NK-92 treated with Interleukin-12 subunit alpha and Interleukin-12 subunit beta, amount 100 ng/mL, for 24 hours (cell line): Measurements from ENCODE around the gene ZNF513.
"Not testable (repeated sequence)": the region's sequence is repeated elsewhere in the genome, so short reads cannot be mapped to it uniquely, and the experiment has no call there.

ENCODE experiments used
- DNase-seq: peaks from one replicate; lab custom pipeline; 2025; lab: John Stamatoyannopoulos, UW

Gene ZNF513

DNA sequence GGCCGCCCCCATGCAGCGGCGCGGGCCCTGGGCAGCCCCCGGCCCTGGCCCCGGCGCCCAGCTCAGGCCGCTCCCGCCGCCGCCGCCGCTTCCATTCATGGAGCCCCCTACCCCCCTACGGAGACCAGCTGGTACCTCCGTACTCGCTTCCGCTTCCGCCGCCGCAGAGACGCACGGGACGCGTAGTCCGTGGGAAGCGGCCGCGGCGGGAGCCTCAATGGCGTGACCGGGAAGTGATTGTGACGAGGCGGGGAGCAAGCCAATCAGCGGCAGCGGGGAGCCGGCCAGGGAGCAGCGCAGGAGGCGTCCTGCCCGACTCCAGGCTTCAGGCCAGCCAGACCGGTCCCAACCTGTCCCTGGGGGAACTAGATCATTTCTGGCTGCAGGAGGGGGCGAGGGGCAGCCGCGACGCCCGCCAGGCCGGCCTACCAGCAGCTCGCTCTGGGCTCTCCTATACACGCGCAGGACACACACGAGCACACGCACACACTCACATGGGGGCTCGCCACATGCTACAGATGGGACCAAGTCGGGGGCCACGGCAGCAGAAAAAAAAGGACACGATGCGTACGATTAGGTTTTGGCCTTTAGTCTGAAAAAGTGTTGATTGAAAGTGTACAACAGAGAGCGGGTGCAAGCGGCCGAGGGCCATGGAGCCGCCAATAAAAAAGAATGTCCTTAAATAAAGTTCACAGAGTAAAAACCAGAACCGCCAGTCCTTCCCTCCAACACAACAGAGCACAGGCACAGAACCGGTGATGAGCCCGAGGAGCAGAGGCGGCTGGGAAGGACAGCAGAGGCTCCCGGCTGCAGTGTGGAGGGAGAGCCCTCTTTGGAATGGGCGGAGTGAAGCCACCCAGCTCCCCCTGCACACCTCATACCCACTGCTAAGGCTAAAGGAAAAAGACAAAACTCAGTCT, at the start of gene ZNF513:
Gene ZNF513, minus strand, starts transcription at position 109 of the 920 bp plus-strand sequence. CDS start 208 bp downstream, outside the sequence.
- DNase-seq, result peak; percentile 26

- peak; percentile 68 for DNase-seq
These were observed 48.5 kb upstream of the ZNF513 start for GRCh38 chr2:27428978-27429541.

- DNase-seq, result peak; percentile 87
These were observed 47.9 kb upstream of the ZNF513 start, which contains the start of gene NRBP1 for GRCh38 chr2:27428213-27428977. TSS of gene NRBP1 (plus strand) at chr2:27428631. CDS start at chr2:27433274, 4,643 bp downstream.

GRCh38 chr2:27427863-27428212, 47.3 kb upstream of the ZNF513 start:
- no peak for DNase-seq

- DNase-seq, result not testable (repeated sequence)
These were observed 44.5 kb upstream of the ZNF513 start for GRCh38 chr2:27425039-27425438.

DNA sequence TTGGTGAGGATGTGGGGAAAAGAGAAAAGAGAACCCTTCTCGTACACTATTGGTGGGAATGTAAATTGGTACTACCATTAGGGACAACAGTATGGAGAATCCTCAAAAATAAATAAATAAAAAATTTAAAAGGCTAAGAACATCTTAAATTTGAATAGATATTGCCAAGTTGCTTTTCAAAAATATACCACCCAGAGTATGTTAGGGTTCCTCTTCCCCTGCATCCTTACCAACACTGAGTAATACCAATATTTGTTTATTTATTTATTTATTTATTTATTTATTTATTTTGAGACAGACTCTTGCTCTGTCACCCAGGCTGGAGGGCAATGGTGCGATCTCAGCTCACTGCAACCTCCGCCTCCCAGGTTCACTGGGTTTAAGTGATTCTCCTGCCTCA, 42.4 kb upstream of the ZNF513 start:
- no peak for DNase-seq

- DNase-seq, result no peak
These were observed 41.2 kb upstream of the ZNF513 start for GRCh38 chr2:27421660-27422250.

- DNase-seq, result no peak
These were observed 40.5 kb upstream of the ZNF513 start for GRCh38 chr2:27420996-27421395.

- DNase-seq, result no peak
These were observed 35.6 kb upstream of the ZNF513 start for GRCh38 chr2:27416151-27416550.

- no peak for DNase-seq
These were observed 32.1 kb upstream of the ZNF513 start for GRCh38 chr2:27412419-27413152.

- DNase-seq, result peak; percentile 89
These were observed 29.0 kb upstream of the ZNF513 start, which contains the start of gene PPM1G for GRCh38 chr2:27409321-27410073. TSS of gene PPM1G (minus strand) at chr2:27409591. CDS start at chr2:27409422, 169 bp downstream.

DNA sequence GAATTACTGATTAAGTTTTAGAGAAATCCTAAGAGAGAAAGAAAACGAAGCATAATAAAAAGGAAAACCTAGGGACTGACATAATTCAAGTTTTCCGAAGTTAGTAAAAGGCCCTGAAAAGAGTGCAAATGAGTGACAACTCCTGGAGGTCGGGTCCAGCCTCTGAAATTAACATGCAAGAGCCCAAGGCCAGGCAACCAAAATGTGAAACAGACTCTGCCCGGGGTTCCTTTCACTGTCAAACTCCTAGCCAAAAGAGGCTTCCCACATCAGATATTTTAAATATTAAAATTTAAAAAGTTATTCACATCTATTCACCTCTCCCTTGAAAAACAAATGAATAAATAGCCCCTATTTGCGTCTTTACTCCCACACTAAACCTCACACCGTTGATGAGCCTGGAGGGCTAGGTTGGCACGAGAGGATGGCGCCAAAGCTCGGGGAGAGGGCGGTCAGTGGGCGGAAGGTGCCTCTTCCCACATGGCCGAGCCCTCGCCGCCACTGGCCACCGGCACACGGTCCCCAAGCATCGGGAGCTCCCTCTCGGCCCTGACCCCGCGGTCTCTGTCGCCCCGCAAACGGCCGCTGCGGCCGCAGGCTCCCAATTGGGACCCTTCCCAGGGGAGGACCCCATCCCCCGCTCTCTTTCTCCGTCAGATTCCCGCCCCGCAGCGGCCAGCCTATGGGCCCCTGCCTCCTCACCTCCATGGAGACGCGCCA, 28.2 kb upstream of the ZNF513 start:
- no peak for DNase-seq

DNA sequence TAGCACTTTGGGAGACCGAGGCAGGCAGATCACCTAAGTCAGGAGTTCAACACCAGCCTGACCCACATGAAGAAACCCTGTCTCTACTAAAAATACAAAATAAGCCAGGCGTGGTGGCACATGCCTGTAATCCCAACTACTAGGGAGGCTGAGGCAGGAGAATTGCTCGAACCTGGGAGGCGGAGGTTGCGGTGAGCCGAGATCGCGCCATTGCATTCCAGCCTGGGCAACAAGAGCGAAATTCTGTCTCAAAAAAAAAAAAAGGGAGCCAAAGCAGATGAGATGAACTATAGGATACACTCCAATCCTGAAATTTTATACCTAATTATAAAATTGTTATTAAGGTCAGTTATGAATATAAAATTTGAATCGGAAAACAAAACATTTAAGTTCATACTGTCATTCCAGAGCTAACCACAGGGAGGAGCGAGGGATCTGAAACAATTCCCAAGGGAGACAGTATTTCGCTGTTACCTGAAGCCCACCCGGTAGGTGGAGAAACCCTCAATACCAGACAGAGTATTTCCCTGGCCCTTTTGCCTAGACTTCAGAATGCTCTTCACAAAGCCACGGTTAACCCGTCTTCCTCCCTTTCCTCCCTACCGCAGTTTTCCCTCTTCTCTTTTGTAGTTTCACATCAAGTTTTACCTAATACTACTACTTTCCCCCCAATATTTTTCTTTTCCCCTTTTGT, 27.4 kb upstream of the ZNF513 start:
- DNase-seq, result no peak

DNA sequence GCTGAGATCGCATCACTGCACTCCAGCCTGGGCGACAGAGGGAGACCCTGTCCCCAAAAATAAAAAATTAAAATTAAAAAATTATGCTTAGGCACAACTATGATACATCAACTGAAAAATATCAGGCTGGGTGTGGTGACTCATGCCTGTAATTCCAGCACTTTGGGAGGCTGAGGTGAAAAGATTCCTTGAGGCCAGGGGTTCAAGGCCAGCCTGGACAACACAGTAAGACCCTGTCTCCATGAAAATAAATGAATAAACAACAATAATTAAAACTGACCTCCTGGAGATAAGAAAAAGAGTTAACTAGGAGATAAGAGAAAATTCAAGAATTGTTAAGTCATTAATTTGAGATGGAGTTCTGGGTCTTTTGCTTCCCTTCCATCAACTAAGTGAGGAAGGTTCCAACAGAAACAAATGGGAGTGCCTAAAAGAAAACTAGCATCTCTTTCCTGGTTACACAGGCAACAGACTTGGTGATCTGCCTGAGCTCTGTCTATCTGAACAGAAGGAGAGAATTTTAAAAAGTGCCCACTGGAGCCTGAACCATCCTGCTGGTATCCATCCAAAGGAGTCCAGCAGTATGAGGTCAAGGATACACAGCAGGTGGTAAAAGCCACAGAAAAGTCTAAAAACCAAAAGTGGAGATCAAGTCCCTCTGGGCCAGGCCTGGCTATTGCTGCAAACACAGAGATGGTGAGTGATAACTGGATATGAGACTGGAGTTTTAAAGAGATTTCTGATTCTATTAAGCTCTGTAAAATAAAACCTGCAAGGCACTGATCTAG, 20.0 kb upstream of the ZNF513 start:
- no peak for DNase-seq

DNA sequence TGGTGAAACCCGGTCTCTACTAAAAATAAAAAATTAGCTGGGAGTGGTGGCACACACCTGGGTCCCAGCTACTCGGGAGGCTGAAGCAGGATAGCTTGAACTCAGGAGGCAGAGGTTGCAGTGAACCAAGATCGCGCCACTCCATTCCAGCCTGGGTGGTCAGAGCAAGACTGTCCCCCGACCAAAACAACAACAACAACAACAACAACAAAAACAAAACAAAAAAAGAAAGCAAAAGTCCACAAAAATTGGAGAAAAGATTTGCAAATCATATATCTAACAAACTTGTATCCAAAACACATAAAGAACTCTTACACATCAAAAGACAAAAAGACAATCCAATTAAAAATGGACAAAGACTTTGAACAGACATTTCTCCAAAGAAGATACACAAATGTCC, 18.4 kb upstream of the ZNF513 start:
- no peak for DNase-seq

- DNase-seq, result no peak
These were observed 12.7 kb upstream of the ZNF513 start for GRCh38 chr2:27393225-27393624.

DNA sequence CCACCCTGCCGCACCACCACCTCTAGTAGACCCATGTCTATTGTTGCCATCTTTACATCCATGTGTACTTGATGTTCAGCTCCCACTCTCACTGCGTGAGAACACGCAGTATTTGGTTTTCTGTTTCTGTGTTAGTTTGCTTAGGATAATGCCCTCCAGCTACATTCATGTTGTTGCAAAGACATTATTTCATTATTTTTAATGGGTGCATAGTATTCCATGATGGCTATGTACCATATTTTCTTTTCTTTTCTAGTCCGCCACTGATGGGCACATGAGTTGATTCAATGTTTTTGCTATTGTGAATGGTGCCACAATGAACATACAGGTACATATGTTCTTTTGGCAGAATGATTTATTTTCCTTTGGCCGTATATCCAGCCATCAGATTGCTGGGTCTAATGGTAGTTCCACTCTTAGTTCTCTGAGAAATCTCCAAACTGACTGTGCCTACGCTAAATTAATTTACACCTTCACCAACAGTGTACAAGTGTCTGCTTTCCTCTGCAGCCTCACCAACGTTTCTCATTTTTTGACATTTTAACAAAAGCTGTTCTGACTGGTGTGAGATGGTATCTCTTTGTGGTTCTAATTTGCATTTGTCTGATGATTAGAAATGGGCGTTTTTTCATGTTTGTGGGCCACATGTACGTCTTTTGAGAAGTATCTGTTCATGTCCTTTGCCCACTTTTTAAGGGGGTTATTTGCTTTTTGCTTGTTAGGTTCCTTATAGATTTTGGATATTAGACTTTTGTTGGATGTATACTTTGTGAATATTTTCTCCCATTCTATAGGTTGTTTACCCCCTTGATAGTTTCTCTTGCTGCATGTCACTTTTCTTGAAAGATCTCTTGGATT, 10.5 kb upstream of the ZNF513 start:
- no peak for DNase-seq
